ENCODE data around the gene KCTD16. TPM values are rescaled to one million over a fixed set of nuclear protein-coding genes. Genes with fewer than 3 reads are reported as not detected.

Gene KCTD16
- total and polyA plus RNA-seq, 5 donors from 2014 or later: 0.44 TPM; not detected in 4

DNA sequence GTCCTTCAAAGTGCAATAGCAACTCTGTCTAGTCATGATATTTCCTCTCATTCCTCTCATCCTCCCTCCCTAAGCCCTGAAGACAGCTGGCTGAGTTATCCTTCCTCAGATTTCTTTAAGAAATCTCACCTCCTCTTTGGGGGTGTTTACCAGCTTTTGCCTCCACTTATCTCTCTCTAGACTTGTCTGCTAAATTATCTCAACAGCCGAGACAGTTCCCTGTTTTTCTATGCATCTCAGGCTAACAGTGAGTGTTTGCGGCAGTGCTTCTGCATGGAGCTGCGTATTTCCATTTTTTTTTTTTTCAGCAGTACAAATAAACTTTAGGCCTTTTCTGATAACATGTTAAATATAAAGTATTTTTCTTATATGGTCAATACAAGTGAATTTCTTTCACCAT, 20.9 kb downstream of the KCTD16 start:
- peaks cover 55% of the 10 kb centered on the region for H3K4me1 ChIP-seq (ENCODE audit: control insufficient read depth, insufficient read depth, low read length, poor library complexity, severe bottlenecking)

GRCh38 chr5:144191998-144192397, 21.3 kb downstream of the KCTD16 start:
- ATAC-seq (ENCODE audit: low read depth in 2 of 2) (peak; percentile 73 to 75), DNase-seq (peak; percentile 28 to 95 (median 85))
- no peaks in the 10 kb centered on the region for H3K27me3 ChIP-seq (ENCODE audit: control insufficient read depth, insufficient read depth, low read length)
- no peaks in the 10 kb centered on the region for H3K9me3 ChIP-seq (ENCODE audit: control insufficient read depth in 2 of 2, low read length in 2 of 2)
- H3K36me3 Mint-ChIP-seq: no peaks in the 10 kb centered on the region
- peaks cover 0 to 37% (median 26%) of the 10 kb centered on the region in 4 donors for H3K4me1 Mint-ChIP-seq
- H3K27me3 Mint-ChIP-seq: no peaks in the 10 kb centered on the region
- no peaks in the 10 kb centered on the region for H3K36me3 ChIP-seq (ENCODE audit: control insufficient read depth, insufficient read depth, low read length)
- no peaks in the 10 kb centered on the region for H3K9me3 Mint-ChIP-seq
- peaks cover 50% of the 10 kb centered on the region for H3K4me1 ChIP-seq (ENCODE audit: control insufficient read depth, insufficient read depth, low read length, poor library complexity, severe bottlenecking)
- H3K27ac Mint-ChIP-seq: no peak overlapping the region
- no peak overlapping the region for H3K4me3 Mint-ChIP-seq
- H3K4me3 ChIP-seq (ENCODE audit: low read depth, low read length): peak overlapping the region; percentile 79
- H3K27ac ChIP-seq (ENCODE audit: insufficient read depth, low read length, poor library complexity, severe bottlenecking): peak overlapping the region; percentile 88

More for the DNA sequence above, 20.9 kb downstream of the KCTD16 start:
- H3K36me3 ChIP-seq (ENCODE audit: control insufficient read depth, insufficient read depth, low read length): no peaks in the 10 kb centered on the region
- H3K9me3 Mint-ChIP-seq: no peaks in the 10 kb centered on the region
- ATAC-seq (ENCODE audit: low read depth in 2 of 2) (no peak), DNase-seq (no peak)
- peak overlapping the region in 1 of 3 donors; percentile 94 for H3K27ac Mint-ChIP-seq
- no peaks in the 10 kb centered on the region for H3K27me3 Mint-ChIP-seq
- H3K27ac ChIP-seq (ENCODE audit: insufficient read depth, low read length, poor library complexity, severe bottlenecking): peak overlapping the region; percentile 88
- H3K27me3 ChIP-seq (ENCODE audit: control insufficient read depth, insufficient read depth, low read length): no peaks in the 10 kb centered on the region
- H3K4me3 ChIP-seq (ENCODE audit: low read depth, low read length): peak overlapping the region; percentile 79
- no peaks in the 10 kb centered on the region for H3K9me3 ChIP-seq (ENCODE audit: control insufficient read depth in 2 of 2, low read length in 2 of 2)
- peak overlapping the region in 2 of 4 donors; percentile 17 to 76 for H3K4me3 Mint-ChIP-seq
- no peaks in the 10 kb centered on the region for H3K36me3 Mint-ChIP-seq
- peaks cover 0 to 40% (median 30%) of the 10 kb centered on the region in 4 donors for H3K4me1 Mint-ChIP-seq

- Mint-ChIP-seq H3K27ac (no peak overlapping the region), H3K36me3 (no peaks in the 10 kb centered on the region), H3K4me3 (no peak overlapping the region), H3K4me1 (peaks cover 0 to 30% (median 19%) of the 10 kb centered on the region in 4 donors), H3K27me3 (no peaks in the 10 kb centered on the region), H3K9me3 (no peaks in the 10 kb centered on the region)
- H3K4me1 ChIP-seq (ENCODE audit: control insufficient read depth, insufficient read depth, low read length, poor library complexity, severe bottlenecking): peaks cover 44% of the 10 kb centered on the region
- no peak overlapping the region for H3K4me3 ChIP-seq (ENCODE audit: low read depth, low read length)
- no peaks in the 10 kb centered on the region for H3K27me3 ChIP-seq (ENCODE audit: control insufficient read depth, insufficient read depth, low read length)
- ATAC-seq (ENCODE audit: low read depth in 2 of 2) (no peak), DNase-seq (no peak)
- H3K27ac ChIP-seq (ENCODE audit: insufficient read depth, low read length, poor library complexity, severe bottlenecking): peak overlapping the region; percentile 88
- H3K9me3 ChIP-seq (ENCODE audit: control insufficient read depth in 2 of 2, low read length in 2 of 2): no peaks in the 10 kb centered on the region
- H3K36me3 ChIP-seq (ENCODE audit: control insufficient read depth, insufficient read depth, low read length): no peaks in the 10 kb centered on the region
These were observed 22.0 kb downstream of the KCTD16 start for GRCh38 chr5:144192661-144193060.

- H3K27ac ChIP-seq (ENCODE audit: insufficient read depth, low read length, poor library complexity, severe bottlenecking): no peak overlapping the region
- peaks cover 29% of the 10 kb centered on the region for H3K4me1 ChIP-seq (ENCODE audit: control insufficient read depth, insufficient read depth, low read length, poor library complexity, severe bottlenecking)
- Mint-ChIP-seq H3K27me3 (no peaks in the 10 kb centered on the region), H3K9me3 (no peaks in the 10 kb centered on the region), H3K36me3 (no peaks in the 10 kb centered on the region), H3K4me1 (peaks cover 0 to 16% (median 9%) of the 10 kb centered on the region in 4 donors), H3K27ac (no peak overlapping the region), H3K4me3 (no peak overlapping the region)
- H3K27me3 ChIP-seq (ENCODE audit: control insufficient read depth, insufficient read depth, low read length): peaks cover under 1% of the 10 kb centered on the region
- no peak for ATAC-seq (ENCODE audit: low read depth in 2 of 2)
- no peaks in the 10 kb centered on the region for H3K9me3 ChIP-seq (ENCODE audit: control insufficient read depth in 2 of 2, low read length in 2 of 2)
- no peak overlapping the region for H3K4me3 ChIP-seq (ENCODE audit: low read depth, low read length)
- no peak for DNase-seq
- no peaks in the 10 kb centered on the region for H3K36me3 ChIP-seq (ENCODE audit: control insufficient read depth, insufficient read depth, low read length)
These were observed 23.5 kb downstream of the KCTD16 start for GRCh38 chr5:144194144-144194543.

GRCh38 chr5:144195448-144195847, 24.8 kb downstream of the KCTD16 start:
- no peak for ATAC-seq (ENCODE audit: low read depth in 2 of 2)
- Histone ChIP-seq H3K4me3 (ENCODE audit: low read depth, low read length) (no peak overlapping the region), H3K36me3 (ENCODE audit: control insufficient read depth, insufficient read depth, low read length) (no peaks in the 10 kb centered on the region), H3K9me3 (ENCODE audit: control insufficient read depth in 2 of 2, low read length in 2 of 2) (no peaks in the 10 kb centered on the region), H3K4me1 (ENCODE audit: control insufficient read depth, insufficient read depth, low read length, poor library complexity, severe bottlenecking) (peaks cover 16% of the 10 kb centered on the region), H3K27ac (ENCODE audit: insufficient read depth, low read length, poor library complexity, severe bottlenecking) (no peak overlapping the region), H3K27me3 (ENCODE audit: control insufficient read depth, insufficient read depth, low read length) (peaks cover 3% of the 10 kb centered on the region)
- Mint-ChIP-seq H3K4me1 (peaks cover 0 to 7% (median 0%) of the 10 kb centered on the region in 4 donors), H3K9me3 (no peaks in the 10 kb centered on the region), H3K27ac (no peak overlapping the region), H3K36me3 (no peaks in the 10 kb centered on the region), H3K27me3 (no peaks in the 10 kb centered on the region), H3K4me3 (no peak overlapping the region)
- DNase-seq: no peak

GRCh38 chr5:144196612-144197011, 25.9 kb downstream of the KCTD16 start:
- H3K36me3 ChIP-seq (ENCODE audit: control insufficient read depth, insufficient read depth, low read length): no peaks in the 10 kb centered on the region
- DNase-seq (no peak), ATAC-seq (ENCODE audit: low read depth in 2 of 2) (no peak)
- no peak overlapping the region for H3K27ac Mint-ChIP-seq
- no peaks in the 10 kb centered on the region for H3K36me3 Mint-ChIP-seq
- H3K4me3 ChIP-seq (ENCODE audit: low read depth, low read length): no peak overlapping the region
- H3K9me3 Mint-ChIP-seq: no peaks in the 10 kb centered on the region
- H3K4me1 ChIP-seq (ENCODE audit: control insufficient read depth, insufficient read depth, low read length, poor library complexity, severe bottlenecking): peaks cover 4% of the 10 kb centered on the region
- H3K27me3 ChIP-seq (ENCODE audit: control insufficient read depth, insufficient read depth, low read length): peaks cover 7% of the 10 kb centered on the region
- H3K4me1 Mint-ChIP-seq: peaks cover 0 to under 1% (median 0%) of the 10 kb centered on the region in 4 donors
- H3K27ac ChIP-seq (ENCODE audit: insufficient read depth, low read length, poor library complexity, severe bottlenecking): no peak overlapping the region
- no peak overlapping the region for H3K4me3 Mint-ChIP-seq
- H3K27me3 Mint-ChIP-seq: peaks cover 8% of the 10 kb centered on the region
- H3K9me3 ChIP-seq (ENCODE audit: control insufficient read depth in 2 of 2, low read length in 2 of 2): no peaks in the 10 kb centered on the region

GRCh38 chr5:144198386-144198785, 27.7 kb downstream of the KCTD16 start:
- DNase-seq (no peak), ATAC-seq (ENCODE audit: low read depth in 2 of 2) (no peak)
- Histone ChIP-seq H3K27me3 (ENCODE audit: control insufficient read depth, insufficient read depth, low read length) (peaks cover 11% of the 10 kb centered on the region), H3K9me3 (ENCODE audit: control insufficient read depth in 2 of 2, low read length in 2 of 2) (no peaks in the 10 kb centered on the region), H3K4me1 (ENCODE audit: control insufficient read depth, insufficient read depth, low read length, poor library complexity, severe bottlenecking) (no peaks in the 10 kb centered on the region), H3K4me3 (ENCODE audit: low read depth, low read length) (no peak overlapping the region), H3K36me3 (ENCODE audit: control insufficient read depth, insufficient read depth, low read length) (no peaks in the 10 kb centered on the region), H3K27ac (ENCODE audit: insufficient read depth, low read length, poor library complexity, severe bottlenecking) (no peak overlapping the region)
- Mint-ChIP-seq H3K4me3 (no peak overlapping the region), H3K9me3 (peaks cover 0 to 1% (median 0%) of the 10 kb centered on the region in 7 donors), H3K27me3 (peaks cover 15% of the 10 kb centered on the region), H3K36me3 (no peaks in the 10 kb centered on the region), H3K4me1 (no peaks in the 10 kb centered on the region), H3K27ac (peak overlapping the region in 1 of 3 donors; percentile 71)

DNA sequence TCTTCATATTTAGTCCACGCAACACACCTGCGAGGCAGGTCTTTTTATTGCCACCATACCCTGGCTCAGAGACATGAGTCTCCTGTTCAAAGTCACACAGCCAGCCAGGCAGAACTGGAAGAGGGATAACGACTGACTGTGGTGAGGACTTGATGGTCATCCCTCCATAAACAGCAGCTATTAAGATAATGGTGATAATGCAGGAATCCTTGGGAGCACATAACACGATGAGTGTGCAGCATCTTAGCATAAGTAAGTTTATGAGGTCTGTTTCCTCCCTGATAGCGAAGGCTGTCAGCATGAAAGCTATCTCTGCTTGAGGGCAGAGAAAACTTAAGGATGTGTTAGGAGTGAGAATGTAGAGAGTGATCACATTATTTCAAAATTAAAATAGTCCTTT, 30.9 kb downstream of the KCTD16 start:
- H3K36me3 ChIP-seq (ENCODE audit: control insufficient read depth, insufficient read depth, low read length): no peaks in the 10 kb centered on the region
- peaks cover 0 to 1% (median 0%) of the 10 kb centered on the region in 7 donors for H3K9me3 Mint-ChIP-seq
- no peaks in the 10 kb centered on the region for H3K9me3 ChIP-seq (ENCODE audit: control insufficient read depth in 2 of 2, low read length in 2 of 2)
- DNase-seq: no peak
- peaks cover 44% of the 10 kb centered on the region for H3K27me3 Mint-ChIP-seq
- no peak overlapping the region for H3K4me3 ChIP-seq (ENCODE audit: low read depth, low read length)
- peaks cover 29% of the 10 kb centered on the region for H3K27me3 ChIP-seq (ENCODE audit: control insufficient read depth, insufficient read depth, low read length)
- ATAC-seq (ENCODE audit: low read depth in 2 of 2): no peak
- peaks cover 0 to 9% (median 1%) of the 10 kb centered on the region in 4 donors for H3K4me1 Mint-ChIP-seq
- H3K4me1 ChIP-seq (ENCODE audit: control insufficient read depth, insufficient read depth, low read length, poor library complexity, severe bottlenecking): no peaks in the 10 kb centered on the region
- H3K27ac ChIP-seq (ENCODE audit: insufficient read depth, low read length, poor library complexity, severe bottlenecking): no peak overlapping the region
- H3K36me3 Mint-ChIP-seq: no peaks in the 10 kb centered on the region
- H3K27ac Mint-ChIP-seq: no peak overlapping the region
- no peak overlapping the region for H3K4me3 Mint-ChIP-seq
